ENCODE measurements around the gene SCIMP.

Gene SCIMP

GRCh38 chr17:5234645-5235576 lies at the start of gene SCIMP:
Gene SCIMP, minus strand, starts transcription at chr17:5234860. Its CDS starts 105 bp downstream, at chr17:5234755.
- no peaks in the 10 kb centered on the region for H3K4me1 ChIP-seq (ENCODE audit: control insufficient read depth, insufficient read depth, low read length)
- H3K36me3 ChIP-seq (ENCODE audit: control insufficient read depth, insufficient read depth, low read length), result no peaks in the 10 kb centered on the region

DNA sequence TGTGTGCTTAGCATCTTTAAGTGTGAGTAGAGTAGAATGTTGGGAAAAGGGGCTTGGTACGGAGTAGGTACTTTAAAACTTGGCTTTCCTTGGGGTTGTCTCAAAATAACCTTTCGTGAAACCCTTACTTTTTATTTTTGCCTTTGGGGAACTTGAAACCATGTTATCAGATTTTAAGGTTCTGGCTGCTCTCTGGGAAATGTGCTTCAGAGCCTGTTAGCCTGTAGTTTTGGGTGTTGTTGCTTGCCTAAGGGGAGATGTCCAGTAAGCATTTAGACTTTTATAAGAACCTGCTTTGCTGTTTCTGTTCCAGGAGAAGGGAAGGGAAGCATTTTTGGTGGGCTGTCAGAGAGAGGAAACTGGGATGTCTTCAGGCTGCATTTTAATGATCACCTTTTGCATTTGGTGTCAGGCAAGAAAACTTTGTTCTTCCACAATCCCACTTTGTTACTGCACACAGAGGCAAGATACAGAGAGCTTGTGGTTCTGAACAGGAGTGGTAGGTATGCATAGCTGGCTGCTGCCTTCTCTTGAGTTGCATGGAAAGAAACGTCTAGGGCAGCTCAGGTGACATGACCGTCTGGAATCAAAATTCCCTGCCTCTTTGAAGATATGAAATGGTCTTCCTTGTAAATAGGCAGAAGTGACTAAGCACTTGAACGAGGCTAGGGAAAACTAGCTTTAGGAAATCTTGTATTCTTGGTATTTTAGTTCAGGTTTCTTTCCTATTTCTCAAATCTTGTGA lies 49.1 kb upstream of the SCIMP start:
- H3K27me3 ChIP-seq (ENCODE audit: control insufficient read depth, insufficient read depth, low read length), result peaks cover 3% of the 10 kb centered on the region
- H3K4me1 ChIP-seq (ENCODE audit: control insufficient read depth, insufficient read depth, low read length), result peaks cover 12% of the 10 kb centered on the region
- H3K9me3 ChIP-seq (ENCODE audit: control insufficient read depth, insufficient read depth, low read length), result no peaks in the 10 kb centered on the region
- H3K36me3 ChIP-seq (ENCODE audit: control insufficient read depth, insufficient read depth, low read length), result no peaks in the 10 kb centered on the region
- H3K9ac ChIP-seq (ENCODE audit: low read depth, low read length), result no peak overlapping the region
- peak overlapping the region; percentile 85 for H3K4me3 ChIP-seq (ENCODE audit: low read depth, low read length)

More at GRCh38 chr17:5234645-5235576, at the start of gene SCIMP:
- H3K9me3 ChIP-seq (ENCODE audit: control insufficient read depth, insufficient read depth, low read length), result no peaks in the 10 kb centered on the region
- H3K9ac ChIP-seq (ENCODE audit: low read depth, low read length), result no peak within 1 kb of the TSS
- H3K27me3 ChIP-seq (ENCODE audit: control insufficient read depth, insufficient read depth, low read length), result no peaks in the 10 kb centered on the region
- no peak within 1 kb of the TSS for H3K4me3 ChIP-seq (ENCODE audit: low read depth, low read length)

- peaks cover 12% of the 10 kb centered on the region for H3K4me1 ChIP-seq (ENCODE audit: control insufficient read depth, insufficient read depth, low read length)
- H3K36me3 ChIP-seq (ENCODE audit: control insufficient read depth, insufficient read depth, low read length), result no peaks in the 10 kb centered on the region
- no peaks in the 10 kb centered on the region for H3K9me3 ChIP-seq (ENCODE audit: control insufficient read depth, insufficient read depth, low read length)
- peak overlapping the region; percentile 85 for H3K4me3 ChIP-seq (ENCODE audit: low read depth, low read length)
- peaks cover 3% of the 10 kb centered on the region for H3K27me3 ChIP-seq (ENCODE audit: control insufficient read depth, insufficient read depth, low read length)
- H3K9ac ChIP-seq (ENCODE audit: low read depth, low read length), result peak overlapping the region; percentile 60
Measured at GRCh38 chr17:5282642-5283217, 48.1 kb upstream of the SCIMP start.

GRCh38 chr17:5281814-5282641 lies 47.4 kb upstream of the SCIMP start, which contains the start of gene RABEP1:
Gene RABEP1, plus strand, starts transcription at chr17:5282284. Its CDS starts 203 bp downstream, at chr17:5282487.
- Histone ChIP-seq H3K36me3 (ENCODE audit: control insufficient read depth, insufficient read depth, low read length) (no peaks in the 10 kb centered on the region), H3K9ac (ENCODE audit: low read depth, low read length) (peak within 1 kb of the TSS; percentile 60), H3K9me3 (ENCODE audit: control insufficient read depth, insufficient read depth, low read length) (no peaks in the 10 kb centered on the region), H3K27me3 (ENCODE audit: control insufficient read depth, insufficient read depth, low read length) (peaks cover 3% of the 10 kb centered on the region), H3K4me1 (ENCODE audit: control insufficient read depth, insufficient read depth, low read length) (peaks cover 12% of the 10 kb centered on the region), H3K4me3 (ENCODE audit: low read depth, low read length) (peak within 1 kb of the TSS; percentile 85)

DNA sequence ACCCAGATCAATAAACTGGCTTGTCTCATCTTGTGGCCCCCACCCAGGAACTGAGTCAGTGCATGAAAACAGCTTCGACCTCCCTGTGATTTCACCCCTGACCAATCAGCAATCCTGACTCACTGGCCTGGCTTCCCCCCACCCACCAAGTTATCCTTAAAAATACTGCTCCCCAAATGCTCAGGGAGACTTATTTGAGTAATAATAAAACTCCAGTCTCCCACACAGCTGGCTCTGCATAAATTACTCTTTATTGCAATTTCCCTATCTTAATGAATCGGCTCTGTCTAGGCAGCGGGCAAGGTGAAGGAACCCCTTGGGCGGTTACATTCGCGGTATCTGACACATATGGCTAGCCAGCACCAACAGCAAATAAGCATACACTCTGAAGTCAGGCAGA lies 37.7 kb upstream of the SCIMP start:
- H3K36me3 ChIP-seq (ENCODE audit: control insufficient read depth, insufficient read depth, low read length), result no peaks in the 10 kb centered on the region
- H3K27me3 ChIP-seq (ENCODE audit: control insufficient read depth, insufficient read depth, low read length), result no peaks in the 10 kb centered on the region
- no peaks in the 10 kb centered on the region for H3K9me3 ChIP-seq (ENCODE audit: control insufficient read depth, insufficient read depth, low read length)
- no peak overlapping the region for H3K4me3 ChIP-seq (ENCODE audit: low read depth, low read length)
- H3K9ac ChIP-seq (ENCODE audit: low read depth, low read length), result no peak overlapping the region
- H3K4me1 ChIP-seq (ENCODE audit: control insufficient read depth, insufficient read depth, low read length), result no peaks in the 10 kb centered on the region

DNA sequence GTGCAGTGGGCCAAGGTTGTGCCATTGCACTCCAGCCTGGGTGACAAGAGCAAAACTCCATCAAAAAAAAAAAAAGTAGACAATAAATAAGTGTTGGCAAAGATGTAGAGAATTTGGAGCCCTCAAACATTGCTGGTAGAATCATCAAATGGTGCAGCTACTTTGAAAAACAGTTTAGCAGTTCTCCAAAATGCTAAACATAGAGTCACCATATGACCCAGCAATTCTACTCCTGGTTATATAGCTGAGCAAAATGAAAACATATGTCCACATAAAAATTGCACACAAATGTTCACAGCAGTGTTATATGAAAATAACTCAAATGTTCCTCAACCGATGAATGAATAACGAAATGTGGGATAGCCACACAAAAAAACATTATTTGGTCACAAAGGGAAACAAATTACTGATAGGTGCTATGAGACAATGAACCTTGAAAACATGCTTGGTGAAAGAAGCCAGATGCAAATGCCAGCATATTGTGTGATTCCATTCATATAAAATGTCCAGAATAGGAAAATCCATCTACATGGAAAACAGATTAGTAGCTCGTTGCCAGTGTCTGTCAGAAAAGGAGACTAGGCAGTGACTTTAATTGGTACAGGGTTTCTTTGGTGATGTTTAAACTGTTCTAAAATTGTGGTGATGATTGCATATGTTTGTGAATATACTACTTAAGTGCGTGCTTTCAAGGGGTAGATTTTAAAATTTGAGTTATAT lies 34.7 kb upstream of the SCIMP start:
- no peaks in the 10 kb centered on the region for H3K27me3 ChIP-seq (ENCODE audit: control insufficient read depth, insufficient read depth, low read length)
- H3K9me3 ChIP-seq (ENCODE audit: control insufficient read depth, insufficient read depth, low read length), result no peaks in the 10 kb centered on the region
- no peaks in the 10 kb centered on the region for H3K36me3 ChIP-seq (ENCODE audit: control insufficient read depth, insufficient read depth, low read length)
- no peak overlapping the region for H3K4me3 ChIP-seq (ENCODE audit: low read depth, low read length)
- no peaks in the 10 kb centered on the region for H3K4me1 ChIP-seq (ENCODE audit: control insufficient read depth, insufficient read depth, low read length)
- no peak overlapping the region for H3K9ac ChIP-seq (ENCODE audit: low read depth, low read length)

DNA sequence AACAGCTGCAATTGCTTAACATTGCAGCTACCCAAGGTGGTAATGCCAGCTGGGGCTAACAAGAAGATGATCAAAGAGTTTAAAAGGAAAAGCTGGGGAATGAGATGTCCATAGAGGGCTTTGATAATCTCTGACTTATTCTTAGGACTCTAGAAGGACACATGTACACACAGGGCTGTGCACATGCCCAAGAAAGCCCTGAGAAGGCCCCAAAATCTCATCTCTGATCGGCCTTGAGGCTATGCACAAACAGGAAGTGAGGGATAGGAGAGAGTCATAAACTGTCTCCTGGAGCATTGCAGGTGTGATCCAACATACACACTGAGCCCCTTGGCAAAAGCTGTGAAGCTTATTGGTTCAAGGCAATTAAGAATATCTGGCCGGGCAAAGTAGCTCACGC lies 30.2 kb upstream of the SCIMP start:
- Histone ChIP-seq H3K27me3 (ENCODE audit: control insufficient read depth, insufficient read depth, low read length) (no peaks in the 10 kb centered on the region), H3K4me3 (ENCODE audit: low read depth, low read length) (no peak overlapping the region), H3K36me3 (ENCODE audit: control insufficient read depth, insufficient read depth, low read length) (no peaks in the 10 kb centered on the region), H3K4me1 (ENCODE audit: control insufficient read depth, insufficient read depth, low read length) (no peaks in the 10 kb centered on the region), H3K9ac (ENCODE audit: low read depth, low read length) (no peak overlapping the region), H3K9me3 (ENCODE audit: control insufficient read depth, insufficient read depth, low read length) (no peaks in the 10 kb centered on the region)

- Histone ChIP-seq H3K4me3 (ENCODE audit: low read depth, low read length) (no peak overlapping the region), H3K9ac (ENCODE audit: low read depth, low read length) (no peak overlapping the region), H3K36me3 (ENCODE audit: control insufficient read depth, insufficient read depth, low read length) (no peaks in the 10 kb centered on the region), H3K27me3 (ENCODE audit: control insufficient read depth, insufficient read depth, low read length) (no peaks in the 10 kb centered on the region), H3K4me1 (ENCODE audit: control insufficient read depth, insufficient read depth, low read length) (no peaks in the 10 kb centered on the region), H3K9me3 (ENCODE audit: control insufficient read depth, insufficient read depth, low read length) (no peaks in the 10 kb centered on the region)
Measured at GRCh38 chr17:5263441-5263840, 28.8 kb upstream of the SCIMP start.

GRCh38 chr17:5262416-5262991 lies 27.8 kb upstream of the SCIMP start:
- no peak overlapping the region for H3K4me3 ChIP-seq (ENCODE audit: low read depth, low read length)
- H3K27me3 ChIP-seq (ENCODE audit: control insufficient read depth, insufficient read depth, low read length), result no peaks in the 10 kb centered on the region
- no peaks in the 10 kb centered on the region for H3K36me3 ChIP-seq (ENCODE audit: control insufficient read depth, insufficient read depth, low read length)
- H3K4me1 ChIP-seq (ENCODE audit: control insufficient read depth, insufficient read depth, low read length), result no peaks in the 10 kb centered on the region
- no peak overlapping the region for H3K9ac ChIP-seq (ENCODE audit: low read depth, low read length)
- H3K9me3 ChIP-seq (ENCODE audit: control insufficient read depth, insufficient read depth, low read length), result no peaks in the 10 kb centered on the region

DNA sequence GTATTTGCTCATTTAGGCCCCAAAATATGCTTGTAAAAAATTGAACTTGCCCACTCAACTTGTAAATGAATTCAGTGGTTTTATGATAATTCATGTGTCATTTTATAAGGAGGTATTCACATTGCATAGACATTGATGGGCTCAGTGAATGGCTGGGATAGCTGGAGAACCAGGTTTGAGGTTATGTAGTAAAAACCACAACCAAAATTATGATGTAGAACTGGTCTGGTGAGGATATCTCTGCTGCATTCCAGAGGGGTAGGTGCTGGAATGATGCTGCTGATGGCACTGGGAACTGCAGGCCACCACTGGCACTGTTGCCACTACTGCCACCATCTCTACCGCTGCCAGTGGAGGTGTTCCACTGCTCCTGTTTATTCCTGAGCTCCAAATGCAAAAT lies 25.9 kb upstream of the SCIMP start:
- no peak overlapping the region for H3K9ac ChIP-seq (ENCODE audit: low read depth, low read length)
- no peaks in the 10 kb centered on the region for H3K4me1 ChIP-seq (ENCODE audit: control insufficient read depth, insufficient read depth, low read length)
- H3K9me3 ChIP-seq (ENCODE audit: control insufficient read depth, insufficient read depth, low read length), result no peaks in the 10 kb centered on the region
- no peaks in the 10 kb centered on the region for H3K36me3 ChIP-seq (ENCODE audit: control insufficient read depth, insufficient read depth, low read length)
- no peaks in the 10 kb centered on the region for H3K27me3 ChIP-seq (ENCODE audit: control insufficient read depth, insufficient read depth, low read length)
- no peak overlapping the region for H3K4me3 ChIP-seq (ENCODE audit: low read depth, low read length)
